ENCODE measurements around the gene PHF21A. TPM values are rescaled to one million over a fixed set of nuclear protein-coding genes. Genes with fewer than 3 reads are reported as not detected.
"Not testable (repeated sequence)": the region's sequence is repeated elsewhere in the genome, so short reads cannot be mapped to it uniquely, and the experiment has no call there.

Gene PHF21A
- polyA plus RNA-seq, 3 donors = 6.2 to 95.2 (median 14.0) TPM

- Mint-ChIP-seq H3K27me3 (ENCODE audit: low read depth in 3 of 3) (peaks cover 52 to 78% (median 59%) of the 10 kb centered on the region in 3 donors), H3K4me1 (peaks cover 7% of the 10 kb centered on the region), H3K36me3 (peaks cover 3 to 4% of the 10 kb centered on the region in 2 donors), H3K4me3 (peak overlapping the region; percentile 72 to 81), H3K9me3 (peaks cover 0 to 11% (median 5%) of the 10 kb centered on the region in 7 donors), H3K27ac (peak overlapping the region in 4 of 7 donors; percentile 3 to 83 (median 50))
- Histone ChIP-seq H3K4me1 (ENCODE audit: control insufficient read depth in 1 of 2, insufficient read depth in 2 of 2, low read length in 2 of 2) (peaks cover 11 to 15% of the 10 kb centered on the region in 2 donors), H4K20me1 (ENCODE audit: insufficient read depth, low read length) (no peaks in the 10 kb centered on the region), H3K9me3 (replicated peaks in 1 of 2; ENCODE audit: control insufficient read depth in 1 of 2, insufficient read depth in 1 of 2, low read length in 2 of 2) (peaks cover 4 to 23% of the 10 kb centered on the region in 2 donors), H3K36me3 (replicated peaks in 1 of 2; ENCODE audit: control insufficient read depth in 1 of 2, insufficient read depth in 2 of 2, low read length in 2 of 2) (no peaks in the 10 kb centered on the region), H3K79me2 (ENCODE audit: insufficient read depth, low read length) (no peaks in the 10 kb centered on the region), H3K9ac (ENCODE audit: insufficient read depth, low read length, poor library complexity, severe bottlenecking) (no peak overlapping the region), H3K4me2 (replicated peaks; ENCODE audit: extremely low read depth, low read length, poor library complexity, severe bottlenecking) (no peak overlapping the region), H3K27me3 (ENCODE audit: control insufficient read depth in 2 of 2, insufficient read depth in 2 of 2, low read length in 2 of 2) (peaks cover 24 to 54% of the 10 kb centered on the region in 2 donors), H3K4me3 (replicated peaks in 1 of 3; ENCODE audit: low read depth in 2 of 3, low read length in 3 of 3) (no peak overlapping the region), H3K27ac (ENCODE audit: low read depth in 1 of 2, low read length in 2 of 2) (no peak overlapping the region), H2AFZ (ENCODE audit: insufficient read depth, low read depth, low read length, poor library complexity, severe bottlenecking) (no peak overlapping the region)
- intact Hi-C loops (cut with micrococcal nuclease) = no loop called here
- peak in 1 of 3 donors; percentile 37 for DNase-seq
- WGBS (ENCODE audit: insufficient coverage) = 84% methylated on average over 5 of the region's 8 CpGs
- TF ChIP-seq, protein P1, sequence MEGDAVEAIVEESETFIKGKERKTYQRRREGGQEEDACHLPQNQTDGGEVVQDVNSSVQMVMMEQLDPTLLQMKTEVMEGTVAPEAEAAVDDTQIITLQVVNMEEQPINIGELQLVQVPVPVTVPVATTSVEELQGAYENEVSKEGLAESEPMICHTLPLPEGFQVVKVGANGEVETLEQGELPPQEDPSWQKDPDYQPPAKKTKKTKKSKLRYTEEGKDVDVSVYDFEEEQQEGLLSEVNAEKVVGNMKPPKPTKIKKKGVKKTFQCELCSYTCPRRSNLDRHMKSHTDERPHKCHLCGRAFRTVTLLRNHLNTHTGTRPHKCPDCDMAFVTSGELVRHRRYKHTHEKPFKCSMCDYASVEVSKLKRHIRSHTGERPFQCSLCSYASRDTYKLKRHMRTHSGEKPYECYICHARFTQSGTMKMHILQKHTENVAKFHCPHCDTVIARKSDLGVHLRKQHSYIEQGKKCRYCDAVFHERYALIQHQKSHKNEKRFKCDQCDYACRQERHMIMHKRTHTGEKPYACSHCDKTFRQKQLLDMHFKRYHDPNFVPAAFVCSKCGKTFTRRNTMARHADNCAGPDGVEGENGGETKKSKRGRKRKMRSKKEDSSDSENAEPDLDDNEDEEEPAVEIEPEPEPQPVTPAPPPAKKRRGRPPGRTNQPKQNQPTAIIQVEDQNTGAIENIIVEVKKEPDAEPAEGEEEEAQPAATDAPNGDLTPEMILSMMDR (IDR thresholded peaks at IDR 0.05) = no peak
Observed at GRCh38 chr11:45900916-45901617, 220.2 kb downstream of the PHF21A start.

- Histone ChIP-seq H3K4me1 (ENCODE audit: control insufficient read depth in 1 of 2, insufficient read depth in 2 of 2, low read length in 2 of 2) (peaks cover 11 to 15% of the 10 kb centered on the region in 2 donors), H3K9ac (ENCODE audit: insufficient read depth, low read length, poor library complexity, severe bottlenecking) (peak overlapping the region; percentile 46), H2AFZ (ENCODE audit: insufficient read depth, low read depth, low read length, poor library complexity, severe bottlenecking) (peak overlapping the region; percentile 46), H3K27me3 (ENCODE audit: control insufficient read depth in 2 of 2, insufficient read depth in 2 of 2, low read length in 2 of 2) (peaks cover 24 to 58% of the 10 kb centered on the region in 2 donors), H3K4me2 (replicated peaks; ENCODE audit: extremely low read depth, low read length, poor library complexity, severe bottlenecking) (peak overlapping the region; percentile 68), H3K4me3 (replicated peaks in 1 of 3; ENCODE audit: low read depth in 2 of 3, low read length in 3 of 3) (peak overlapping the region in 1 of 3 experiments; percentile 61), H3K9me3 (replicated peaks in 1 of 2; ENCODE audit: control insufficient read depth in 1 of 2, insufficient read depth in 1 of 2, low read length in 2 of 2) (peaks cover 4 to 23% of the 10 kb centered on the region in 2 donors)
- intact Hi-C loops (cut with micrococcal nuclease); H3K79me2 ChIP-seq (ENCODE audit: insufficient read depth, low read length); H3K36me3 ChIP-seq (replicated peaks in 1 of 2; ENCODE audit: control insufficient read depth in 1 of 2, insufficient read depth in 2 of 2, low read length in 2 of 2); H3K27ac ChIP-seq (ENCODE audit: low read depth in 1 of 2, low read length in 2 of 2); H4K20me1 ChIP-seq (ENCODE audit: insufficient read depth, low read length); H3K36me3 Mint-ChIP-seq; DNase-seq; H3K4me1 Mint-ChIP-seq: not testable (repeated sequence)
- peak overlapping the region; percentile 72 to 81 for H3K4me3 Mint-ChIP-seq
- H3K27ac Mint-ChIP-seq = peak overlapping the region in 4 of 7 donors; percentile 3 to 58 (median 32)
- H3K27me3 Mint-ChIP-seq (ENCODE audit: low read depth in 3 of 3) = peaks cover 52 to 79% (median 63%) of the 10 kb centered on the region in 3 donors
- WGBS (ENCODE audit: insufficient coverage) = 15% methylated on average over 26 of the region's 59 CpGs
- H3K9me3 Mint-ChIP-seq = peaks cover 0 to 11% (median 5%) of the 10 kb centered on the region in 7 donors
Observed at GRCh38 chr11:45900175-45900800, 221.0 kb downstream of the PHF21A start.

Data from CD14-positive monocyte (primary cell).